ENCODE results near the gene RAB3GAP1.

The RAB3GAP1 gene

GRCh38 chr2:135208016-135208415, 155.9 kb downstream of the RAB3GAP1 start:
- no peak for DNase-seq

- DNase-seq = no peak
Observed at GRCh38 chr2:135212757-135213156, 160.7 kb downstream of the RAB3GAP1 start.

- DNase-seq = no peak
Observed at GRCh38 chr2:135218426-135218825, 166.3 kb downstream of the RAB3GAP1 start.

- DNase-seq = no peak
Observed at GRCh38 chr2:135219226-135219625, 167.1 kb downstream of the RAB3GAP1 start.
